ENCODE results near the gene PRKN.

DNA sequence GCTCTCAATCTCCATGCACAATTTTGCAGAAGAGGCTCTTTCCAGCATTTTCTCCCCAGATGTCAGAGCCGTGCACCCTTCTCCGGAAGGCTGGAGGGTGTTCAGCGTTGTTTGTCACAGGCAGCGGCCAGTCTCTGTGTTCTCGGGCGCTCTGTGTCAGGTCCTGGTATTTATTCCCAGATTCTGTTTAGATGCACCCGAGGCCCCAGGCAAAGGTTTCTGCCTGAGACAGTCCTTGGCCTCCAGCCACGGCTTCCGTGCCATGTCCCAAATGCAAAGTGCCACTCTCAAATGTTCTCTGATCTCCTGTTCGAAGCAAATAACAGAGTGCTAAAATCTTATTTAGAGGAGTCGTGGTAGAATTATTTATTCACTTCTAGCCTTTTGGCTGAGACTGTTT lies 1313.4 kb downstream of the PRKN start:
- TF ChIP-seq CTCF (conservative IDR thresholded peaks at IDR 0.05 in 1 of 2, IDR thresholded peaks at IDR 0.05 in 1 of 2; ENCODE audit: low read depth in 1 of 2, low read length in 2 of 2) = no peak
- no peak for TF ChIP-seq EZH2 (IDR thresholded peaks at IDR 0.05; ENCODE audit: low read length, missing control alignments)

All from fibroblast of lung (primary cell).